Activated CD4-positive, alpha-beta T cell treated with anti-CD3 and anti-CD28 coated beads for 36 hours (primary cell): ENCODE results near the gene ZNF335. TPM values are rescaled to one million over a fixed set of nuclear protein-coding genes. Genes with fewer than 3 reads are reported as not detected.

Experiments
- ATAC-seq: fragments of 200-7000 bp; cut with Tn5 transposase; one replicate; pipeline ENCODE4 v1.10.0; 2021; ENCODE audit warnings: mild to moderate bottlenecking, moderate library complexity
- CTCF ChIA-PET: fragments of 350-600 bp; sonication (Branson Sonifier 250); formaldehyde crosslinking; loops from one replicate; lab custom pipeline; 2021; ENCODE audit warnings: antibody characterized with exemption; lab: Charles Lee
- POLR2A ChIA-PET: fragments of 350-600 bp; sonication (Branson Sonifier 250); formaldehyde crosslinking; loops from one replicate; lab custom pipeline; 2021; ENCODE audit warnings: antibody characterized with exemption, inconsistent platforms; lab: Charles Lee
- DNase-seq: peaks from one replicate; pipeline ENCODE4 v3.0.0-alpha.2; 2020
- H3K27ac Mint-ChIP-seq: one replicate; pipeline ENCODE4 v1.8.0; 2021; ENCODE audit warnings: mixed read lengths
- H3K27me3 Mint-ChIP-seq: one replicate; pipeline ENCODE4 v1.8.0; 2021; ENCODE audit warnings: mixed read lengths
- H3K36me3 Mint-ChIP-seq: one replicate; pipeline ENCODE4 v1.8.0; 2021; ENCODE audit warnings: low read depth, mixed read lengths
- H3K4me1 Mint-ChIP-seq: one replicate; pipeline ENCODE4 v1.8.0; 2021; ENCODE audit warnings: mixed read lengths
- H3K4me3 Mint-ChIP-seq: one replicate; pipeline ENCODE4 v1.8.0; 2021; ENCODE audit warnings: mild to moderate bottlenecking, moderate library complexity, mixed read lengths
- H3K9me3 Mint-ChIP-seq: one replicate; pipeline ENCODE4 v1.8.0; 2021; ENCODE audit warnings: low read depth, mixed read lengths
- intact Hi-C, 2 experiments: fragments of 100-400 bp; cut with DNase I in 1 of 2; cut with micrococcal nuclease in 1 of 2; formaldehyde crosslinking; loops; one replicate each; pipeline versions ENCODE4 v1.14.2 to v1.15.1; 2022 to 2024; cut with DNase I, micrococcal nuclease
- total RNA-seq, 2 experiments: library from RNA; stranded (reverse); gene quantifications; one replicate each; pipeline ENCODE4 v1.2.3, GENCODE V29; 2021

ZNF335 gene
- total RNA-seq, 2 experiments from 2014 or later, result 27.4 to 28.9 TPM

GRCh38 chr20:45987108-45987780 lies 15.2 kb upstream of the ZNF335 start:
- peak; percentile 96 for ATAC-seq
- Mint-ChIP-seq H3K4me1 (no peaks in the 10 kb centered on the region), H3K9me3 (no peaks in the 10 kb centered on the region), H3K27ac (no peak overlapping the region), H3K36me3 (no peaks in the 10 kb centered on the region), H3K27me3 (no peaks in the 10 kb centered on the region), H3K4me3 (no peak overlapping the region)
- intact Hi-C loops, result loop anchor here (1.0 kb wide), 2 partner anchors 26 to 27 kb away; no protein-coding TSS in a partner anchor
- DNase-seq, result peak; percentile 90
- POLR2A ChIA-PET, result interaction anchor here (0.6 to 0.8 kb wide), 3 partner anchors 12 to 102 kb away, joined by 3 to 5 read pairs (median 3); no protein-coding TSS in a partner anchor
- CTCF ChIA-PET, result interaction anchor here (0.6 to 5.8 kb wide), 26 partner anchors 8 to 437 kb away, joined by 3 to 51 read pairs (median 3); partner anchors contain the start of gene ZNF335

GRCh38 chr20:45985573-45985972 lies 13.6 kb upstream of the ZNF335 start:
- intact Hi-C loops, result no loop called here
- CTCF ChIA-PET, result interaction anchor here (0.6 to 5.8 kb wide), 9 partner anchors 10 to 589 kb away, joined by 3 to 51 read pairs (median 3); partner anchors contain the start of genes CTSA and NEURL2
- Mint-ChIP-seq H3K9me3 (no peaks in the 10 kb centered on the region), H3K4me3 (no peak overlapping the region), H3K4me1 (no peaks in the 10 kb centered on the region), H3K27me3 (no peaks in the 10 kb centered on the region), H3K36me3 (no peaks in the 10 kb centered on the region), H3K27ac (no peak overlapping the region)
- POLR2A ChIA-PET, result no interaction called here
- ATAC-seq, result no peak
- no peak for DNase-seq

GRCh38 chr20:45983279-45983743 lies 11.3 kb upstream of the ZNF335 start:
- Mint-ChIP-seq H3K36me3 (no peaks in the 10 kb centered on the region), H3K9me3 (no peaks in the 10 kb centered on the region), H3K4me1 (no peaks in the 10 kb centered on the region), H3K27ac (no peak overlapping the region), H3K27me3 (no peaks in the 10 kb centered on the region), H3K4me3 (no peak overlapping the region)
- ChIA-PET CTCF (interaction anchor here (0.6 to 2.2 kb wide), 9 partner anchors 7 to 185 kb away, joined by 3 to 6 read pairs (median 4); no protein-coding TSS in a partner anchor), POLR2A (no interaction called here)
- ATAC-seq, result no peak
- intact Hi-C loops, result no loop called here
- no peak for DNase-seq

- POLR2A ChIA-PET, result no interaction called here
- Mint-ChIP-seq H3K4me3 (no peak overlapping the region), H3K27me3 (peaks cover 3% of the 10 kb centered on the region), H3K36me3 (no peaks in the 10 kb centered on the region), H3K4me1 (no peaks in the 10 kb centered on the region), H3K27ac (no peak overlapping the region), H3K9me3 (no peaks in the 10 kb centered on the region)
- CTCF ChIA-PET, result interaction anchor here (0.9 kb wide), 1 partner anchor 367 kb away, joined by 3 read pairs; no protein-coding TSS in a partner anchor
- no peak for DNase-seq
- no peak for ATAC-seq
- intact Hi-C loops, result no loop called here
Measured at GRCh38 chr20:45981261-45981660, 9.3 kb upstream of the ZNF335 start.

GRCh38 chr20:45976086-45976485 lies 4.1 kb upstream of the ZNF335 start:
- peaks cover 4% of the 10 kb centered on the region for H3K4me1 Mint-ChIP-seq
- no peak for ATAC-seq
- H3K27ac Mint-ChIP-seq, result no peak overlapping the region
- peaks cover 3% of the 10 kb centered on the region for H3K27me3 Mint-ChIP-seq
- H3K36me3 Mint-ChIP-seq, result peaks cover 2% of the 10 kb centered on the region
- H3K9me3 Mint-ChIP-seq, result no peaks in the 10 kb centered on the region
- POLR2A ChIA-PET, result interaction anchor here (0.6 kb wide), 1 partner anchor 11 kb away, joined by 3 read pairs; no protein-coding TSS in a partner anchor
- intact Hi-C loops, result loop anchor here in 1 of 2 experiments (10.0 kb wide), 1 partner anchor 1011 kb away; the partner anchor contains the start of genes STK4 and TOMM34
- no peak overlapping the region for H3K4me3 Mint-ChIP-seq
- DNase-seq, result no peak
- CTCF ChIA-PET, result interaction anchor here (1.0 to 3.9 kb wide), 3 partner anchors 10 to 47 kb away, joined by 3 to 25 read pairs (median 5); no protein-coding TSS in a partner anchor

- ChIA-PET CTCF (interaction anchor here (3.9 kb wide), 1 partner anchor 11 kb away, joined by 25 read pairs; no protein-coding TSS in a partner anchor), POLR2A (interaction anchor here (0.6 kb wide), 1 partner anchor 12 kb away, joined by 3 read pairs; no protein-coding TSS in a partner anchor)
- H3K27me3 Mint-ChIP-seq, result peaks cover 3% of the 10 kb centered on the region
- H3K4me1 Mint-ChIP-seq, result peaks cover 4% of the 10 kb centered on the region
- peaks cover 4% of the 10 kb centered on the region for H3K36me3 Mint-ChIP-seq
- DNase-seq (no peak), ATAC-seq (no peak)
- intact Hi-C loops, result loop anchor here in 1 of 2 experiments (10.0 kb wide), 1 partner anchor 1011 kb away; the partner anchor contains the start of genes STK4 and TOMM34
- no peak overlapping the region for H3K27ac Mint-ChIP-seq
- H3K9me3 Mint-ChIP-seq, result no peaks in the 10 kb centered on the region
- no peak overlapping the region for H3K4me3 Mint-ChIP-seq
Measured at GRCh38 chr20:45975686-45976085, 3.7 kb upstream of the ZNF335 start.

GRCh38 chr20:45974896-45975565 lies 3.0 kb upstream of the ZNF335 start:
- DNase-seq (no peak), ATAC-seq (no peak)
- Mint-ChIP-seq H3K4me1 (peaks cover 9% of the 10 kb centered on the region), H3K4me3 (no peak overlapping the region), H3K27ac (no peak overlapping the region), H3K36me3 (peaks cover 9% of the 10 kb centered on the region), H3K9me3 (no peaks in the 10 kb centered on the region), H3K27me3 (peaks cover 3% of the 10 kb centered on the region)
- CTCF ChIA-PET, result interaction anchor here (0.8 to 3.9 kb wide), 2 partner anchors 11 to 38 kb away, joined by 3 to 25 read pairs; no protein-coding TSS in a partner anchor
- intact Hi-C loops, result loop anchor here in 1 of 2 experiments (5.0 to 10.0 kb wide), 3 partner anchors 37 to 1010 kb away; partner anchors contain the start of genes PIGT, STK4 and TOMM34
- POLR2A ChIA-PET, result interaction anchor here (0.6 kb wide), 1 partner anchor 398 kb away, joined by 4 read pairs; no protein-coding TSS in a partner anchor

- ChIA-PET CTCF (interaction anchor here (0.7 to 4.6 kb wide), 8 partner anchors 10 to 173 kb away, joined by 3 to 42 read pairs (median 3); partner anchors contain the start of gene PCIF1), POLR2A (interaction anchor here (5.1 kb wide), 1 partner anchor 38 kb away, joined by 45 read pairs; the partner anchor contains the start of gene PCIF1)
- Mint-ChIP-seq H3K4me3 (peak overlapping the region; percentile 94), H3K27ac (peak overlapping the region; percentile 98), H3K27me3 (peaks cover 1% of the 10 kb centered on the region), H3K36me3 (peaks cover 16% of the 10 kb centered on the region), H3K9me3 (no peaks in the 10 kb centered on the region), H3K4me1 (peaks cover 15% of the 10 kb centered on the region)
- no peak for DNase-seq
- intact Hi-C loops, result loop anchor here (1.0 to 10.0 kb wide), 17 partner anchors 37 to 1762 kb away; partner anchors contain the start of genes ACOT8 (in 2 of the 2), ELMO2 (in 2 of the 2), ZSWIM3 (in 2 of the 2) and CTSA (in 1 of the 2)
- ATAC-seq, result no peak
Measured at GRCh38 chr20:45972500-45973183, 639 bp upstream of the ZNF335 start.

GRCh38 chr20:45971425-45971674 lies 653 bp downstream of the ZNF335 start:
- Mint-ChIP-seq H3K36me3 (peaks cover 24% of the 10 kb centered on the region), H3K9me3 (no peaks in the 10 kb centered on the region), H3K4me1 (peaks cover 15% of the 10 kb centered on the region), H3K4me3 (peak overlapping the region; percentile 94), H3K27me3 (no peaks in the 10 kb centered on the region), H3K27ac (peak overlapping the region; percentile 98)
- ATAC-seq (peak; percentile 7), DNase-seq (no peak)
- intact Hi-C loops, result loop anchor here (1.0 to 10.0 kb wide), 6 partner anchors 41 to 1007 kb away; partner anchors contain the start of genes CTSA (in 1 of the 2), DNTTIP1 (in 1 of the 2), NEURL2 (in 1 of the 2) and PIGT (in 1 of the 2)
- POLR2A ChIA-PET, result interaction anchor here (0.6 to 5.1 kb wide), 7 partner anchors 11 to 180 kb away, joined by 3 to 45 read pairs (median 3); partner anchors contain the start of genes ACOT8, DNTTIP1, PCIF1 and WFDC3
- CTCF ChIA-PET, result interaction anchor here (0.6 to 4.6 kb wide), 12 partner anchors 13 to 678 kb away, joined by 3 to 42 read pairs (median 4); partner anchors contain the start of gene PCIF1
